SK-N-SH treated with all-trans-retinoic acid at 6 μM for 48 hours (cell line): ENCODE data around the gene COL21A1.

Experiments used
- ATAC-seq: fragments of 200-7000 bp; cut with Tn5 transposase; 3 replicates; pipeline ENCODE4 v1.9.1; 2020; ENCODE audit warnings: mild to moderate bottlenecking, moderate library complexity
- ARNTL ChIP-seq: fragments of 450-650 bp; formaldehyde crosslinking; IDR thresholded peaks from 2 replicates; pipeline ENCODE4 v1.5.0; 2020; ENCODE audit warnings: low read depth, mild to moderate bottlenecking, moderate library complexity, borderline replicate concordance
- BACH2 ChIP-seq: fragments of 250-450 bp; sonication (Bioruptor Pico); IDR thresholded peaks from 2 replicates; pipeline ENCODE4 v1.9.0; 2021; ENCODE audit warnings: mild to moderate bottlenecking, borderline replicate concordance
- CREB5 ChIP-seq: fragments of 250-450 bp; sonication (Bioruptor Pico); IDR thresholded peaks from 2 replicates; pipeline ENCODE4 v1.5.1; 2020; ENCODE audit warnings: low read depth, mild to moderate bottlenecking, moderate library complexity
- CSRNP3 ChIP-seq: fragments of 250-450 bp; sonication (Bioruptor Pico); IDR thresholded peaks from 2 replicates; pipeline ENCODE4 v1.5.1; 2021; ENCODE audit warnings: mild to moderate bottlenecking, moderate library complexity
- ESRRG ChIP-seq: fragments of 250-450 bp; sonication (Bioruptor Pico); IDR thresholded peaks from 2 replicates; pipeline ENCODE4 v1.6.1; 2021; ENCODE audit warnings: mild to moderate bottlenecking
- ISL1 ChIP-seq: fragments of 250-450 bp; sonication (Bioruptor Pico); IDR thresholded peaks from 2 replicates; pipeline ENCODE4 v2.1.2; 2022; ENCODE audit warnings: mild to moderate bottlenecking, moderate library complexity
- OSR1 ChIP-seq: fragments of 250-450 bp; sonication (Bioruptor Pico); IDR thresholded peaks from 2 replicates; pipeline ENCODE4 v1.8.0; 2022; ENCODE audit warnings: moderate library complexity, mild to moderate bottlenecking, inconsistent platforms
- PATZ1 ChIP-seq: fragments of 250-450 bp; sonication (Bioruptor Pico); IDR thresholded peaks from 2 replicates; pipeline ENCODE4 v1.8.0; 2020; ENCODE audit warnings: mild to moderate bottlenecking, moderate library complexity, borderline replicate concordance
- POU6F1 ChIP-seq: fragments of 250-450 bp; sonication (Bioruptor Pico); IDR thresholded peaks from 2 replicates; pipeline ENCODE4 v1.8.0; 2021; ENCODE audit warnings: low read depth, mild to moderate bottlenecking, moderate library complexity, borderline replicate concordance
- PPARA ChIP-seq: fragments of 250-450 bp; sonication (Bioruptor Pico); IDR thresholded peaks from 2 replicates; pipeline ENCODE4 v1.5.0; 2020; ENCODE audit warnings: mild to moderate bottlenecking, borderline replicate concordance
- RARB ChIP-seq: fragments of 250-450 bp; sonication (Bioruptor Pico); IDR thresholded peaks from 2 replicates; pipeline ENCODE4 v1.8.0; 2021; ENCODE audit warnings: mild to moderate bottlenecking, moderate library complexity
- SNAI2 ChIP-seq: fragments of 250-450 bp; sonication (Bioruptor Pico); IDR thresholded peaks from 2 replicates; pipeline ENCODE4 v1.5.0; 2020; ENCODE audit warnings: mild to moderate bottlenecking, moderate library complexity
- TCF4 ChIP-seq: fragments of 250-450 bp; sonication (Bioruptor Pico); IDR thresholded peaks from 2 replicates; pipeline ENCODE4 v1.8.0; 2021; ENCODE audit warnings: mild to moderate bottlenecking, moderate library complexity, borderline replicate concordance
- TSHZ2 ChIP-seq: fragments of 250-450 bp; sonication (Bioruptor Pico); IDR thresholded peaks from 2 replicates; pipeline ENCODE4 v1.5.0; 2020; ENCODE audit warnings: mild to moderate bottlenecking, moderate library complexity
- ZC3H10 ChIP-seq: fragments of 250-450 bp; sonication (Bioruptor Pico); IDR thresholded peaks from 2 replicates; pipeline ENCODE4 v1.5.1; 2021; ENCODE audit warnings: mild to moderate bottlenecking, moderate library complexity
- ZFP3 ChIP-seq: fragments of 250-450 bp; sonication (Bioruptor Pico); IDR thresholded peaks from 2 replicates; pipeline ENCODE4 v1.5.0; 2020; ENCODE audit warnings: mild to moderate bottlenecking, moderate library complexity
- ZNF565 ChIP-seq: fragments of 450-650 bp; formaldehyde crosslinking; conservative IDR thresholded peaks from 2 replicates; pipeline ENCODE4 v1.5.0; 2020; ENCODE audit warnings: low read depth, mild to moderate bottlenecking, moderate library complexity
- ZNF70 ChIP-seq: fragments of 450-650 bp; formaldehyde crosslinking; IDR thresholded peaks from 2 replicates; pipeline ENCODE4 v1.5.0; 2020; ENCODE audit warnings: mild to moderate bottlenecking, moderate library complexity
- ZNF8 ChIP-seq: fragments of 450-650 bp; formaldehyde crosslinking; IDR thresholded peaks from 2 replicates; pipeline ENCODE4 v1.5.0; 2020; ENCODE audit warnings: mild to moderate bottlenecking, moderate library complexity

COL21A1 gene

GRCh38 chr6:56058636-56059035 lies 188.7 kb downstream of the COL21A1 start (continued):
- TF ChIP-seq TCF4 (CRISPR knock-in tag) (no peak), BACH2 (CRISPR knock-in tag) (no peak)

GRCh38 chr6:56055081-56055704 lies 192.2 kb downstream of the COL21A1 start:
- no peak for ATAC-seq
- TF ChIP-seq CSRNP3 (CRISPR knock-in tag) (no peak), ZNF565 (CRISPR knock-in tag) (no peak), TCF4 (CRISPR knock-in tag) (no peak), RARB (CRISPR knock-in tag) (no peak), CREB5 (CRISPR knock-in tag) (no peak), ESRRG (no peak)

GRCh38 chr6:56051202-56051598 lies 196.2 kb downstream of the COL21A1 start:
- no peak for ATAC-seq
- TF ChIP-seq POU6F1 (CRISPR knock-in tag): no peak
- TF ChIP-seq RARB (CRISPR knock-in tag): no peak
- TF ChIP-seq ZNF8 (CRISPR knock-in tag): no peak
- no peak for TF ChIP-seq ZNF70 (CRISPR knock-in tag)
- TF ChIP-seq OSR1 (CRISPR knock-in tag): no peak
- TF ChIP-seq TSHZ2: no peak
- TF ChIP-seq, all 23 proteins: peak for 0

GRCh38 chr6:56050530-56051201 lies 196.7 kb downstream of the COL21A1 start:
- no peak for ATAC-seq
- TF ChIP-seq ZNF565 (CRISPR knock-in tag) (no peak), ZFP3 (CRISPR knock-in tag) (no peak), PATZ1 (CRISPR knock-in tag) (no peak), BACH2 (CRISPR knock-in tag) (no peak), CREB5 (CRISPR knock-in tag) (no peak), TSHZ2 (no peak), PPARA (CRISPR knock-in tag) (no peak), ZNF8 (CRISPR knock-in tag) (no peak), ISL1 (CRISPR knock-in tag) (no peak), ESRRG (no peak), ARNTL (CRISPR knock-in tag) (no peak), SNAI2 (no peak), TCF4 (CRISPR knock-in tag) (no peak), OSR1 (CRISPR knock-in tag) (no peak), ZC3H10 (CRISPR knock-in tag) (no peak)
